GM12873 (cell line): Measurements from ENCODE around the gene OCEL1.

ENCODE experiments used
- CTCF ChIP-seq: IDR thresholded peaks from 2 replicates; pipeline ENCODE4 v1.5.1; 2012; ENCODE audit warnings: low read depth, mild to moderate bottlenecking, moderate library complexity, low read length, control low read depth; ENCODE audit not compliant: insufficient read depth; ENCODE audit errors: missing control alignments

Gene OCEL1

GRCh38 chr19:17192751-17193150 is 33.3 kb upstream of the OCEL1 start:
- TF ChIP-seq CTCF = no peak

GRCh38 chr19:17194608-17195007 is 31.4 kb upstream of the OCEL1 start:
- TF ChIP-seq CTCF = no peak

- TF ChIP-seq CTCF = no peak
Measured at GRCh38 chr19:17195106-17195505, 30.9 kb upstream of the OCEL1 start.

GRCh38 chr19:17196610-17197009 is 29.4 kb upstream of the OCEL1 start:
- no peak for TF ChIP-seq CTCF

GRCh38 chr19:17197666-17198065 is 28.4 kb upstream of the OCEL1 start:
- TF ChIP-seq CTCF = no peak

GRCh38 chr19:17200408-17201079 is 25.5 kb upstream of the OCEL1 start:
- no peak for TF ChIP-seq CTCF

- TF ChIP-seq CTCF = no peak
Measured at GRCh38 chr19:17202249-17202648, 23.8 kb upstream of the OCEL1 start.
